Smooth muscle cell (in vitro differentiated cells): ENCODE measurements around the gene MAPT. TPM values are rescaled to one million over a fixed set of nuclear protein-coding genes. Genes with fewer than 3 reads are reported as not detected.

Source experiments
- DNase-seq: peaks from one replicate; lab custom pipeline; 2025; ENCODE audit not compliant: unreplicated experiment; lab: John Stamatoyannopoulos, UW
- H2AFZ ChIP-seq: fragments of 200-600 bp; sonication (generic); 2 replicates; pipeline ENCODE4 v1.6.0; 2016; ENCODE audit warnings: antibody characterized with exemption, low read depth, mild to moderate bottlenecking
- H3F3A ChIP-seq: fragments of 200-600 bp; sonication (generic); 2 replicates; pipeline ENCODE4 v1.6.0; 2017; ENCODE audit warnings: antibody characterized with exemption, low read depth
- H3K27ac ChIP-seq: fragments of 200-600 bp; sonication (generic); 2 replicates; pipeline ENCODE4 v1.5.1; 2016; ENCODE audit warnings: low read depth, mild to moderate bottlenecking
- H3K27me3 ChIP-seq: fragments of 200-600 bp; sonication (generic); 2 replicates; pipeline ENCODE4 v1.6.1; 2016; ENCODE audit warnings: low read depth, mild to moderate bottlenecking
- H3K36me3 ChIP-seq: fragments of 200-600 bp; sonication (generic); 2 replicates; pipeline ENCODE4 v1.5.1; 2016; ENCODE audit warnings: low read depth
- H3K4me1 ChIP-seq: fragments of 200-600 bp; sonication (generic); 2 replicates; pipeline ENCODE4 v1.5.1; 2016; ENCODE audit warnings: low read depth
- H3K4me2 ChIP-seq: fragments of 200-600 bp; sonication (generic); 2 replicates; pipeline ENCODE4 v1.6.0; 2016; ENCODE audit warnings: mild to moderate bottlenecking
- H3K4me3 ChIP-seq: fragments of 200-600 bp; sonication (generic); 2 replicates; pipeline ENCODE4 v1.5.1; 2016; ENCODE audit warnings: mild to moderate bottlenecking
- H3K79me2 ChIP-seq: fragments of 200-600 bp; sonication (generic); 2 replicates; pipeline ENCODE4 v1.6.0; 2016; ENCODE audit warnings: low read depth, mild to moderate bottlenecking
- H3K9ac ChIP-seq: fragments of 200-600 bp; sonication (generic); 2 replicates; pipeline ENCODE4 v1.6.0; 2016; ENCODE audit warnings: low read depth
- H3K9me3 ChIP-seq: fragments of 200-600 bp; sonication (generic); replicated peaks from 2 replicates; pipeline ENCODE4 v1.5.1; 2016; ENCODE audit warnings: low read depth
- H4K20me1 ChIP-seq: fragments of 200-600 bp; sonication (generic); 2 replicates; pipeline ENCODE4 v1.6.0; 2016; ENCODE audit warnings: low read depth
- WGBS: methylation state at CpG from one replicate; pipeline ENCODE4 v1.1.7; 2016; ENCODE audit warnings: low lambda C conversion rate; 5-methylcytosine and 5-hydroxymethylcytosine counted together
- polyA plus RNA-seq: library from polyadenylated mRNA; unstranded; fragments of >200 nt; fragmentation: Nextera tagmentation; extraction: Ambion mirVana; gene quantifications from 2 replicates; pipeline ENCODE4 v1.2.1, GENCODE V29; 2016
- total RNA-seq: library from RNA; depleted of rRNA; stranded (reverse); fragments of >200 nt; gene quantifications from 2 replicates; pipeline ENCODE4 v1.2.3, GENCODE V29; 2014
- TF ChIP-seq, protein P1 (sequence below): fragments of 200-600 bp; sonication (generic); IDR thresholded peaks from 2 replicates; pipeline ENCODE4 v1.5.1; 2017; ENCODE audit warnings: borderline replicate concordance, mild to moderate bottlenecking, antibody characterized with exemption; ENCODE audit not compliant: insufficient read depth, poor library complexity, severe bottlenecking

The MAPT gene
- total and polyA plus RNA-seq, 2 experiments from 2014 or later: 0.49 to 1.7 TPM

- Histone ChIP-seq H3K9ac (no peak overlapping the region), H4K20me1 (no peaks in the 10 kb centered on the region), H2AFZ (no peak overlapping the region), H3K36me3 (no peaks in the 10 kb centered on the region), H3K27ac (no peak overlapping the region), H3K4me3 (no peak overlapping the region), H3F3A (no peaks in the 10 kb centered on the region), H3K4me1 (no peaks in the 10 kb centered on the region), H3K9me3 (no peaks in the 10 kb centered on the region), H3K79me2 (no peaks in the 10 kb centered on the region), H3K27me3 (no peaks in the 10 kb centered on the region), H3K4me2 (no peak overlapping the region)
- TF ChIP-seq, protein P1, sequence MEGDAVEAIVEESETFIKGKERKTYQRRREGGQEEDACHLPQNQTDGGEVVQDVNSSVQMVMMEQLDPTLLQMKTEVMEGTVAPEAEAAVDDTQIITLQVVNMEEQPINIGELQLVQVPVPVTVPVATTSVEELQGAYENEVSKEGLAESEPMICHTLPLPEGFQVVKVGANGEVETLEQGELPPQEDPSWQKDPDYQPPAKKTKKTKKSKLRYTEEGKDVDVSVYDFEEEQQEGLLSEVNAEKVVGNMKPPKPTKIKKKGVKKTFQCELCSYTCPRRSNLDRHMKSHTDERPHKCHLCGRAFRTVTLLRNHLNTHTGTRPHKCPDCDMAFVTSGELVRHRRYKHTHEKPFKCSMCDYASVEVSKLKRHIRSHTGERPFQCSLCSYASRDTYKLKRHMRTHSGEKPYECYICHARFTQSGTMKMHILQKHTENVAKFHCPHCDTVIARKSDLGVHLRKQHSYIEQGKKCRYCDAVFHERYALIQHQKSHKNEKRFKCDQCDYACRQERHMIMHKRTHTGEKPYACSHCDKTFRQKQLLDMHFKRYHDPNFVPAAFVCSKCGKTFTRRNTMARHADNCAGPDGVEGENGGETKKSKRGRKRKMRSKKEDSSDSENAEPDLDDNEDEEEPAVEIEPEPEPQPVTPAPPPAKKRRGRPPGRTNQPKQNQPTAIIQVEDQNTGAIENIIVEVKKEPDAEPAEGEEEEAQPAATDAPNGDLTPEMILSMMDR: no peak
- 81% methylated on average over 3 of the region's 3 CpGs for WGBS
- DNase-seq: no peak
Measured at GRCh38 chr17:45940826-45941225, 46.5 kb downstream of the MAPT start.

GRCh38 chr17:45941395-45941794, 47.0 kb downstream of the MAPT start:
- Histone ChIP-seq H4K20me1 (no peaks in the 10 kb centered on the region), H3K36me3 (no peaks in the 10 kb centered on the region), H3K9ac (no peak overlapping the region), H3K4me1 (no peaks in the 10 kb centered on the region), H2AFZ (no peak overlapping the region), H3K27ac (no peak overlapping the region), H3K27me3 (no peaks in the 10 kb centered on the region), H3K9me3 (no peaks in the 10 kb centered on the region), H3K4me2 (no peak overlapping the region), H3K4me3 (no peak overlapping the region), H3F3A (no peaks in the 10 kb centered on the region), H3K79me2 (no peaks in the 10 kb centered on the region)
- TF ChIP-seq, protein P1: no peak
- WGBS: 28% methylated on average over 2 of the region's 2 CpGs
- no peak for DNase-seq

- no peaks in the 10 kb centered on the region for H3K27me3 ChIP-seq
- no peaks in the 10 kb centered on the region for H3K4me1 ChIP-seq
- no peak overlapping the region for H3K27ac ChIP-seq
- TF ChIP-seq, protein P1: no peak
- H3K79me2 ChIP-seq: no peaks in the 10 kb centered on the region
- no peak overlapping the region for H3K4me3 ChIP-seq
- 63% methylated on average over 11 of the region's 11 CpGs for WGBS
- no peak for DNase-seq
- no peaks in the 10 kb centered on the region for H3K9me3 ChIP-seq
- H3K36me3 ChIP-seq: no peaks in the 10 kb centered on the region
- no peak overlapping the region for H3K4me2 ChIP-seq
- H3K9ac ChIP-seq: no peak overlapping the region
- H4K20me1 ChIP-seq: no peaks in the 10 kb centered on the region
- H2AFZ ChIP-seq: no peak overlapping the region
- H3F3A ChIP-seq: no peaks in the 10 kb centered on the region
Measured at GRCh38 chr17:45942284-45942683, 47.9 kb downstream of the MAPT start.

GRCh38 chr17:45946841-45947256, 52.5 kb downstream of the MAPT start:
- TF ChIP-seq, protein P1: no peak
- no peaks in the 10 kb centered on the region for H3K79me2 ChIP-seq
- H3K9ac ChIP-seq: no peak overlapping the region
- no peaks in the 10 kb centered on the region for H3K9me3 ChIP-seq
- no peaks in the 10 kb centered on the region for H4K20me1 ChIP-seq
- peaks cover 5% of the 10 kb centered on the region for H3K4me1 ChIP-seq
- H3K4me2 ChIP-seq: no peak overlapping the region
- no peak overlapping the region for H2AFZ ChIP-seq
- H3K36me3 ChIP-seq: no peaks in the 10 kb centered on the region
- no peaks in the 10 kb centered on the region for H3K27me3 ChIP-seq
- H3K4me3 ChIP-seq: no peak overlapping the region
- 93% methylated on average over 4 of the region's 4 CpGs for WGBS
- no peak overlapping the region for H3K27ac ChIP-seq
- H3F3A ChIP-seq: peaks cover 5% of the 10 kb centered on the region
- no peak for DNase-seq
